HG02970 (cell line): ENCODE results near the gene DNASE1L1.

Experiments used
- ATAC-seq: cut with Tn5 transposase; IDR thresholded peaks from one replicate; pipeline ENCODE4 v1.9.1; 2021; ENCODE audit warnings: mild to moderate bottlenecking, moderate library complexity, moderate number of reproducible peaks; ENCODE audit not compliant: unreplicated experiment, low FRiP score

DNASE1L1 gene

GRCh38 chrX:154355094-154355775 lies 53.8 kb downstream of the DNASE1L1 start:
- ATAC-seq: no peak

- ATAC-seq: no peak
Observed at GRCh38 chrX:154354516-154354915, 54.5 kb downstream of the DNASE1L1 start.

GRCh38 chrX:154354013-154354412 lies 55.0 kb downstream of the DNASE1L1 start:
- no peak for ATAC-seq

DNA sequence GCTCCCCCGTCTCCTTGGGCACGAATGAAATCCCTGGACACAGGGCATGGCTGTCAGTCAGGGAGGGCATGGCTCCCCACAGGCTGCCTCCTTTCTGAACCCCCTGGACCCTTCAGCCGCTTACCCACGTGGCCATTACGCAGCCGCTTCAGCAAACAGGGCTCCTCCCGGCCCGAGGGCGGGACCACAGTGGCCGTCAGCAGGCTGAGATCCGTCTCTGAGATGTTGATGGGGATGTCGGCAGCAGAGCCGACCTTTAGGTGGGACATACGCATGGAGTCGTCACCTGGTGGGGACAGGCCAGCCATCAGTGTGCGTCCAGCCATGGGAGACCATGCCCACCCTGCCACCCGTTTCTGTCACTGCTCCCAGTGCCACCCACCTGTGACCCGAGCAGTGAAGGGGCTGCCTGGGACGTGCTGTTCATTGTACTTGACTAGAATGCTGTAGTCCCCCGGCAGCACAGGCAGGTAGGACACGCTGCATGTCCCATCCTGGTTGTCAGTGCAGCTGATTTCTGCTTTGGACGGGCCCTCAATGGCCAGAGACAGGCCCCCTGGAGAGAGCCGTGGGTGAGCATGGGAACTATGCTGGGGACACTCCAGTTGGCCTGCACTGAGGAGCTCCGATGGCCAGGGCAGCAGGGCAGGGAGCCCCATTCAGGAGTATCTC lies 55.7 kb downstream of the DNASE1L1 start:
- ATAC-seq: no peak

- no peak for ATAC-seq
Observed at GRCh38 chrX:154352466-154352865, 56.6 kb downstream of the DNASE1L1 start.

- no peak for ATAC-seq
Observed at GRCh38 chrX:154352012-154352401, 57.0 kb downstream of the DNASE1L1 start.
